Mucosa of descending colon (tissue), 3 donors: ENCODE measurements around the gene VPS13C. TPM values are rescaled to one million over a fixed set of nuclear protein-coding genes. Genes with fewer than 3 reads are reported as not detected.
A peak's percentile ranks its signal among the peaks of the same experiment; 100 is the strongest.

Experiments used
- ATAC-seq: fragments of 200-7000 bp; cut with Tn5 transposase; one replicate; pipeline ENCODE4 v1.9.1; 2020; ENCODE audit warnings: mild to moderate bottlenecking, moderate library complexity
- DNase-seq, 3 donors: peaks; one replicate each; pipeline ENCODE4 v3.0.0-alpha.2; 2020
- H3K36me3 ChIP-seq: fragments of 200-600 bp; one replicate; pipeline ENCODE4 v1.8.0; 2021; ENCODE audit warnings: low read depth, mild to moderate bottlenecking
- H3K4me1 ChIP-seq: fragments of 200-600 bp; one replicate; pipeline ENCODE4 v1.8.0; 2021; ENCODE audit warnings: low read depth, mild to moderate bottlenecking
- H3K4me3 ChIP-seq: fragments of 200-600 bp; one replicate; pipeline ENCODE4 v1.8.0; 2021; ENCODE audit warnings: mild to moderate bottlenecking
- H3K9me3 ChIP-seq: fragments of 200-600 bp; one replicate; pipeline ENCODE4 v1.8.0; 2021; ENCODE audit warnings: mild to moderate bottlenecking
- CTCF ChIP-seq: fragments of 200-600 bp; IDR thresholded peaks from one replicate; pipeline ENCODE4 v1.8.0; 2022; ENCODE audit warnings: antibody characterized with exemption, mild to moderate bottlenecking
- intact Hi-C, 2 donors: fragments of 100-400 bp; cut with DNase I in 1 of 2; cut with micrococcal nuclease in 1 of 2; formaldehyde crosslinking; loops; one replicate each; pipeline versions ENCODE4 v1.11.0 to v1.11.1; 2022; cut with DNase I, micrococcal nuclease
- total RNA-seq, 3 donors: library from RNA; stranded (reverse); fragmentation: NEBNext Ultra II Directional in 2 of 3; extraction: Animal tissue kit (Norgen Biotek cat#: 25700) in 2 of 3; gene quantifications; one replicate each; pipeline versions ENCODE4 v1.2.1 to v1.2.4, GENCODE V29; 2021 to 2023
- donor health status: DM: no; HTN: no; CAD: no; lungs with moderate emphysema.
- donor health status: DM: no; HTN: no; CAD: no.
- donor health status: DM: no; HTN: yes; CAD: no.

Gene VPS13C
- total RNA-seq, 3 donors from 2014 or later = 51.0 to 76.1 (median 57.1) TPM

GRCh38 chr15:61888074-61888780 is 172.0 kb downstream of the VPS13C start:
- no peak for TF ChIP-seq CTCF
- DNase-seq (no peak), ATAC-seq (no peak)
- H3K36me3 ChIP-seq = no peaks in the 10 kb centered on the region
- H3K4me3 ChIP-seq = no peak overlapping the region
- intact Hi-C loops = no loop called here
- peaks cover 8% of the 10 kb centered on the region for H3K9me3 ChIP-seq
- H3K4me1 ChIP-seq = no peaks in the 10 kb centered on the region

GRCh38 chr15:61880084-61880483 is 180.2 kb downstream of the VPS13C start:
- TF ChIP-seq CTCF = no peak
- intact Hi-C loops = no loop called here
- ATAC-seq (no peak), DNase-seq (no peak)
- H3K4me3 ChIP-seq = no peak overlapping the region
- no peaks in the 10 kb centered on the region for H3K4me1 ChIP-seq
- H3K9me3 ChIP-seq = no peaks in the 10 kb centered on the region
- H3K36me3 ChIP-seq = no peaks in the 10 kb centered on the region

- no peaks in the 10 kb centered on the region for H3K36me3 ChIP-seq
Observed at GRCh38 chr15:61879219-61879618, 181.0 kb downstream of the VPS13C start.

GRCh38 chr15:61871926-61872522 is 188.2 kb downstream of the VPS13C start:
- Histone ChIP-seq H3K36me3 (peaks cover 4% of the 10 kb centered on the region), H3K9me3 (no peaks in the 10 kb centered on the region), H3K4me3 (no peak overlapping the region), H3K4me1 (no peaks in the 10 kb centered on the region)
- DNase-seq = no peak
- no peak for ATAC-seq
- TF ChIP-seq CTCF = no peak
- intact Hi-C loops = no loop called here

More at GRCh38 chr15:61879219-61879618, 181.0 kb downstream of the VPS13C start:
- ATAC-seq (peak; percentile 29), DNase-seq (peak in 1 of 3 donors; percentile 16)
- intact Hi-C loops = no loop called here
- no peak for TF ChIP-seq CTCF
- Histone ChIP-seq H3K4me3 (no peak overlapping the region), H3K4me1 (no peaks in the 10 kb centered on the region), H3K9me3 (no peaks in the 10 kb centered on the region)

- Histone ChIP-seq H3K4me3 (no peak overlapping the region), H3K9me3 (no peaks in the 10 kb centered on the region), H3K36me3 (peaks cover 4% of the 10 kb centered on the region), H3K4me1 (no peaks in the 10 kb centered on the region)
- DNase-seq (no peak), ATAC-seq (no peak)
- no peak for TF ChIP-seq CTCF
- intact Hi-C loops = no loop called here
Observed at GRCh38 chr15:61869656-61870055, 190.6 kb downstream of the VPS13C start.
